ENCODE data around the gene COMMD1.
"Not testable (repeated sequence)": the region's sequence is repeated elsewhere in the genome, so short reads cannot be mapped to it uniquely, and the experiment has no call there.

Gene COMMD1

GRCh38 chr2:61966087-61966727, 60.7 kb downstream of the COMMD1 start:
- no peak for DNase-seq (ENCODE audit: low read depth)

DNA sequence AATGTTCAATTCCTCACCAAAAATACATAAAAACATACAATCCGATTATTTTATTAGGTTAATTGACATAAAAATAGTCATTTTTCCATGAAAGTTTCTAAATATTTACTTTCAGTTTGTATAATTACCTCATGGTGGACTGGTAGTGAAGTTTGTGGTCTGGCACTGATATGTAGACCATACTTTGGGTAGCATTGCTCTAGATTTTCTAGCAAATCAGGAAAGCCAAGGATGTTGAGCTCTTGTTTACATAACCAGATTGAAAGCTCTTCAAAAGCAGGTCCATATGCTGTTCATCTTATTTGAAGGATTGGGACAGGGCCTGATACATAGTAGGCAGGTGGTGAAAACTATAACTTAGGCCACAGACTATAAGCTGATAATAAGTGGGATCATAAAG, 61.8 kb downstream of the COMMD1 start:
- DNase-seq (ENCODE audit: low read depth), result no peak

GRCh38 chr2:61969376-61969775, 63.9 kb downstream of the COMMD1 start:
- DNase-seq (ENCODE audit: low read depth), result no peak

GRCh38 chr2:61970807-61971556, 65.5 kb downstream of the COMMD1 start:
- DNase-seq (ENCODE audit: low read depth), result no peak

DNA sequence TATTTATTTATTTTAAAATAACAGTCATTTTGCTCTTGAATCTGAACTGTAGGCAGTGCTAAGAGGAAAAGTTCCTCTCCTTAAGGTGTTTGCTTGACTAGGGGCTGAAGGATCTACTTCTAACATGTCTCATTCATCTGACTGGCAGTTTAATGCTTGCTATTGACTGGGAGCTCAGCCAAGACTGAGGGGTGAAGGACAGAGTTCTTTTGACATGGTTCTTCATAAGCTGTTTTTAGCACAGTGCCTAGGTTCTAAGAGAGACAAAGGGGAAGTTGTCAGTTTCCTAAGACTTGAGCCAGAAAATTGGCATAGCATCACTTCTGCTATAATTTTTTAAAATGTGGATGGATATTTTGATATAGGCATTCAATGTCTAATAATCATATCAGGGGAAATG, 73.0 kb downstream of the COMMD1 start:
- no peak for DNase-seq (ENCODE audit: low read depth)

DNA sequence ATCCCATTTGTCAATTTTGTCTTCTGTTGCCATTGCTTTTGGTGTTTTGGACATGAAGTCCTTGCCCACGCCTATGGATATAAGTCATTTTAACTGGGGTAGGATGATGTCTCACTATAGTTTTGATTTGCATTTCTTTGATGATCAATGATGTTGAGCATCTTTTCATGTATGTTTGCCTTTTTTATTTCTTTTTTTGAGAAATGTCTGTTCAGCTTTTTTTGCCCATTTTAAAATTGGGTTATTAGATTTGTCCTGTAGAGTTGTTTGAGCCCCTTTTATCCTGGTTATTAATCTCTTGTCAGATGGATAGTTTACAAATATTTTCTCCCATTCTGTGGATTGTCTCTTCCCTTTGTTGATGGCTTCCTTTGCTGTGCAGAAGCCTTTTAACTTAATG, 75.3 kb downstream of the COMMD1 start:
- no peak for DNase-seq (ENCODE audit: low read depth)

- no peak for DNase-seq (ENCODE audit: low read depth)
These were observed 79.2 kb downstream of the COMMD1 start for GRCh38 chr2:61984682-61985081.

- DNase-seq (ENCODE audit: low read depth), result no peak
These were observed 83.2 kb downstream of the COMMD1 start for GRCh38 chr2:61988462-61989366.

DNA sequence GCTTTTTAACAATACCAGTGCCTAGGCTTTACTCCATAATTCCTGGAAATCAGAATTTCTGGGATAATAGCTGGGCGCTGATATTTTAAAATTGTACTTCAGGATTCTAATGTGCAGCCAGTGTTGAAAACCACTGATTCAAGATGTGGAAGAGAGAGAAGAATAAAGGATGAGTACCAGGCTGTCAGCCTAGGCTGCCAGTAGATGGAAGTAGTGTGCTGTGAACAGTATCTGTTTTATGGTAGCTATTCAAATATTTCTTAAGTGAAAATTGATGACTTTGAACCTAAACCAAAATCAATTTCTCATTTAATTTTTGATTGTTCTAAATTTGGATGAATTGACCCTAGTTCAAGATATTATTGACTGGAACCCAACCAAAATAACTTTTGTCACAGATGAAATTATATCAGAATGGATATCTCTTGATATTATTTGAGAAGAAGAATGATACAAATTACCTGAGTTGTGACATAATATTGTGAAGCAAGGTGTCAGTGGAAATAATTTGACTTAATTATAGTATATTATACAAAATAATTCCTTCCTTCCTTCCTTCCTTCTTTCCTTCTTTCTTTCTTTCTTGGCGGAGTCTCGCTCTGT, 88.0 kb downstream of the COMMD1 start:
- peak; percentile 28 for DNase-seq (ENCODE audit: low read depth)

- DNase-seq (ENCODE audit: low read depth), result no peak
These were observed 89.1 kb downstream of the COMMD1 start for GRCh38 chr2:61994531-61994930.

GRCh38 chr2:61995065-61995464, 89.6 kb downstream of the COMMD1 start:
- DNase-seq (ENCODE audit: low read depth), result no peak

- DNase-seq (ENCODE audit: low read depth), result no peak
These were observed 90.0 kb downstream of the COMMD1 start for GRCh38 chr2:61995515-61995914.

GRCh38 chr2:61998426-61998825, 93.0 kb downstream of the COMMD1 start:
- DNase-seq (ENCODE audit: low read depth), result no peak

DNA sequence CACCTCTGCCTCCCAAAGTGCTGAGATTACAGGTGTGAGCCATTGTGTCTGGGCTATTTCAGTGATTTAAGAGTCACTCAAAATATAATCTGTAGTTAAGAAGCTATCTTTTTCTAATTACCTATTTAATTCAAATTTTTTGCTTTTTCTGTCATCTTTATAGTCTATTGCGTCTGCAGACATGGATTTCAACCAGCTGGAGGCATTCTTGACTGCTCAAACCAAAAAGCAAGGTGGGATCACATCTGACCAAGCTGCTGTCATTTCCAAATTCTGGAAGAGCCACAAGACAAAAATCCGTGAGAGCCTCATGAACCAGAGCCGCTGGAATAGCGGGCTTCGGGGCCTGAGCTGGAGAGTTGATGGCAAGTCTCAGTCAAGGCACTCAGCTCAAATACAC, 95.1 kb downstream of the COMMD1 start:
- no peak for DNase-seq (ENCODE audit: low read depth)

DNA sequence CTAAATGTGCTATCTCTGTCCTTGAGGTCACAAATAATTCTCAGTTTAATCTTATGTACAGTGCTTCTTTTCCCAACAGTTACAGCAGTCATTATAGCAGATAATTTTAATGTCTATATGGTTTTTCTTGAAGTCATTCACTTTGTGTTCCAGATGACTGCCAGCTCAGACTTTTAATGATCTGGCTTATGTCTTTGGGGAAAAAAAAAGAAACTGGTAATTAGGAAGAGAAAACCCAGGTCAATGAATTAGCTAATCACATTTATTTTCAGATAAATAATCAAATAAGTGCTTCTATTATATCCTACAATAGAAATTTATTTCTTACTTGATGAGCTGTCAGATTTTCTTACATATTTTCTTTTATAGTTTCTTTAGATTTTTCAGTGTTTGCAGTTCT, 96.0 kb downstream of the COMMD1 start:
- no peak for DNase-seq (ENCODE audit: low read depth)

DNA sequence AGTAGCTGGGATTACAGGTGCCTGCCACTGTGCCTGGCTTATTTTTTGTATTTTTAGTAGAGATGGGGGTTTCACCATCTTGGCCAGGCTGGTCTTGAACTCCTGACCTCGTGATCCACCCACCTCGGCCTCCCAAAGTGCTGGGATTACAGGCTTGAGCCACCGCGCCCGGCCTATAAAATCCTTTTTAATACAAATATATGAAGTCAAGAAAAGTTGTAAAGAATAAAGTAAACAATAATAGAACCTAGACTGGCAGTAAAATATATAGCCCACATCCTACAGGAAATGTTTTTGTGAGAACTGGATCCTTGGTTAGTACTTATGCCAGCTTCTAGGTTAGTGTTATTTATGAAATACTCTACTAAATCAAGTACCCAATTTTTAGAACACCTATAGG, 99.0 kb downstream of the COMMD1 start:
- not testable (repeated sequence) for DNase-seq (ENCODE audit: low read depth)

GRCh38 chr2:62007555-62007954, 102.1 kb downstream of the COMMD1 start:
- no peak for DNase-seq (ENCODE audit: low read depth)

- no peak for DNase-seq (ENCODE audit: low read depth)
These were observed 105.3 kb downstream of the COMMD1 start for GRCh38 chr2:62010632-62011256.

DNA sequence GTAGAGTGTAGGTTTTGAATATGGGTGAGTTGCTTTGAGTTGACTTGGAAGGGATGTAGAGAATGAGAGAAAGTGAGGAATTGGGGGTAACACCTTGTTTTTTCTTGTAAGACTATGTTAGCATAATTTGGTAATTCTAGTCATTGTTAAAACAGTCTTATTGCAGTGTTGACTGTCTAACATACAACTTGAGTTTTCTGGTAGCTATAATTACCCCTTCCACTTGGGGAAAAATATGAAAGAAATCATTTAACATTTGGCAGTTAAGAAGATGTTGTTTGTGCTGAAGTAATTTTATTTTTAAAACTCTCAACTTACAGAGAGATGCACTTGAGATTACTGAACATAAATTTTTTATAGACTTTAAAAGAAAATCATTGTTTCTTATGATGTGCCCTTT, 108.2 kb downstream of the COMMD1 start:
- DNase-seq (ENCODE audit: low read depth), result no peak

DNA sequence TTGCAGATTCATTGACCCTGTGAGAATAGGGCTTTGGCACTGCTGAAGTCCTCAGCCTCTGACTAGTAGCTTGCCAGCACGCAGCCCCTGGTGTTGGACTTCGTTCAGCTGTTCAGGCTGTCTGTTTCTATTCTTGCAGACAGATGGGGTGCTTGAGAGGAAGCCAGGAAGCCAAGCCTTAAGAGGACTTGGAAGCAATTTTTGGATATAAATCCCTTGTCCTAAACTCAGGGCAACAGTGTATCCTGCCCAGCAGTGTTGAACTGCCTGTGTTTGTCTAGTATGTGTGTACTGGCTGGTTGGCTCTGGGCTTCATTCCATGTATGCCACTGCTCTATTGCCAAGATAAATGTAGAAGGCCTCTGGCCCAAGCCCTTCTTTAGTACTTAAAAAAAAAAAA, 108.6 kb downstream of the COMMD1 start:
- DNase-seq (ENCODE audit: low read depth), result peak; percentile 91

GRCh38 chr2:62016957-62017356, 111.5 kb downstream of the COMMD1 start:
- no peak for DNase-seq (ENCODE audit: low read depth)

- no peak for DNase-seq (ENCODE audit: low read depth)
These were observed 124.4 kb downstream of the COMMD1 start for GRCh38 chr2:62029910-62030309.
